ENCODE data around the gene SPINDOC.

- TF ChIP-seq, protein P1, sequence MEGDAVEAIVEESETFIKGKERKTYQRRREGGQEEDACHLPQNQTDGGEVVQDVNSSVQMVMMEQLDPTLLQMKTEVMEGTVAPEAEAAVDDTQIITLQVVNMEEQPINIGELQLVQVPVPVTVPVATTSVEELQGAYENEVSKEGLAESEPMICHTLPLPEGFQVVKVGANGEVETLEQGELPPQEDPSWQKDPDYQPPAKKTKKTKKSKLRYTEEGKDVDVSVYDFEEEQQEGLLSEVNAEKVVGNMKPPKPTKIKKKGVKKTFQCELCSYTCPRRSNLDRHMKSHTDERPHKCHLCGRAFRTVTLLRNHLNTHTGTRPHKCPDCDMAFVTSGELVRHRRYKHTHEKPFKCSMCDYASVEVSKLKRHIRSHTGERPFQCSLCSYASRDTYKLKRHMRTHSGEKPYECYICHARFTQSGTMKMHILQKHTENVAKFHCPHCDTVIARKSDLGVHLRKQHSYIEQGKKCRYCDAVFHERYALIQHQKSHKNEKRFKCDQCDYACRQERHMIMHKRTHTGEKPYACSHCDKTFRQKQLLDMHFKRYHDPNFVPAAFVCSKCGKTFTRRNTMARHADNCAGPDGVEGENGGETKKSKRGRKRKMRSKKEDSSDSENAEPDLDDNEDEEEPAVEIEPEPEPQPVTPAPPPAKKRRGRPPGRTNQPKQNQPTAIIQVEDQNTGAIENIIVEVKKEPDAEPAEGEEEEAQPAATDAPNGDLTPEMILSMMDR (IDR thresholded peaks at IDR 0.05; ENCODE audit: low read depth, low read length) = no peak
- TF ChIP-seq POLR2A (IDR thresholded peaks at IDR 0.05; ENCODE audit: extremely low read depth, insufficient read length) = no peak
These were observed 21.6 kb upstream of the SPINDOC start for GRCh38 chr11:63791495-63792167.

Data from NB4 (cell line).